ENCODE measurements around the gene E2F4.

DNA sequence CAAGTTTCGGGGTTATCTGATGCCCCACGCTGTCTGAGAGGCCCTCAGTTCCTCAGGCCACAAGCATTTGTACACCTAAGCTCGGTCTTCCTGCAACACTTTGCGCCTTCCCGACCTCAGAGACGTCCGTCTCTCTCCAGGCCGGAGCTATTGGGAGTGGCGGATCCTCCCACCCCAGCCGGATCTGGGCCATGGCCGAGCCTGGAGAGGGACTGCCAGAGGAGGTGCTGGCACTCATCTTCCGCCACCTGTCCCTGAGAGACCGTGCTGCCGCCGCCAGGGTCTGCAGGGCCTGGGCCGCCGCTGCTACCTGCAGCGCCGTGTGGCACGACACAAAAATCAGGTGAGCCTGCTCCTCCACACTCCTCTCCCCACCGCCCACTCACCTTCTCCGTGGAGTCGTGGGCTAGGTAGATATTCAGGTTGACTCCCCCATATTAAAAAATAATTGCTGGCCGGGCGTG is 30.3 kb upstream of the E2F4 start:
- TF ChIP-seq MAFK (IDR thresholded peaks at IDR 0.05; ENCODE audit: partially characterized antibody) (no peak), RFX5 (IDR thresholded peaks at IDR 0.05) (no peak), POLR2A (IDR thresholded peaks at IDR 0.05; ENCODE audit: low read length) (no peak), CHD2 (IDR thresholded peaks at IDR 0.05; ENCODE audit: low read length, partially characterized antibody) (no peak), RAD21 (conservative IDR thresholded peaks at IDR 0.05 in 1 of 2, IDR thresholded peaks at IDR 0.05 in 1 of 2) (no peak), NFE2L2 (conservative IDR thresholded peaks at IDR 0.05; ENCODE audit: low read length) (no peak), MAZ (IDR thresholded peaks at IDR 0.05; ENCODE audit: borderline replicate concordance, low read depth, low read length) (no peak), NR3C1 (IDR thresholded peaks at IDR 0.05) (no peak), SMC3 (IDR thresholded peaks at IDR 0.05) (no peak), RNF2 (IDR thresholded peaks at IDR 0.05; ENCODE audit: borderline replicate concordance, low read depth) (no peak)
- TF ChIP-seq, protein P1, sequence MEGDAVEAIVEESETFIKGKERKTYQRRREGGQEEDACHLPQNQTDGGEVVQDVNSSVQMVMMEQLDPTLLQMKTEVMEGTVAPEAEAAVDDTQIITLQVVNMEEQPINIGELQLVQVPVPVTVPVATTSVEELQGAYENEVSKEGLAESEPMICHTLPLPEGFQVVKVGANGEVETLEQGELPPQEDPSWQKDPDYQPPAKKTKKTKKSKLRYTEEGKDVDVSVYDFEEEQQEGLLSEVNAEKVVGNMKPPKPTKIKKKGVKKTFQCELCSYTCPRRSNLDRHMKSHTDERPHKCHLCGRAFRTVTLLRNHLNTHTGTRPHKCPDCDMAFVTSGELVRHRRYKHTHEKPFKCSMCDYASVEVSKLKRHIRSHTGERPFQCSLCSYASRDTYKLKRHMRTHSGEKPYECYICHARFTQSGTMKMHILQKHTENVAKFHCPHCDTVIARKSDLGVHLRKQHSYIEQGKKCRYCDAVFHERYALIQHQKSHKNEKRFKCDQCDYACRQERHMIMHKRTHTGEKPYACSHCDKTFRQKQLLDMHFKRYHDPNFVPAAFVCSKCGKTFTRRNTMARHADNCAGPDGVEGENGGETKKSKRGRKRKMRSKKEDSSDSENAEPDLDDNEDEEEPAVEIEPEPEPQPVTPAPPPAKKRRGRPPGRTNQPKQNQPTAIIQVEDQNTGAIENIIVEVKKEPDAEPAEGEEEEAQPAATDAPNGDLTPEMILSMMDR (IDR thresholded peaks at IDR 0.05): no peak
- TF ChIP-seq, protein P2, sequence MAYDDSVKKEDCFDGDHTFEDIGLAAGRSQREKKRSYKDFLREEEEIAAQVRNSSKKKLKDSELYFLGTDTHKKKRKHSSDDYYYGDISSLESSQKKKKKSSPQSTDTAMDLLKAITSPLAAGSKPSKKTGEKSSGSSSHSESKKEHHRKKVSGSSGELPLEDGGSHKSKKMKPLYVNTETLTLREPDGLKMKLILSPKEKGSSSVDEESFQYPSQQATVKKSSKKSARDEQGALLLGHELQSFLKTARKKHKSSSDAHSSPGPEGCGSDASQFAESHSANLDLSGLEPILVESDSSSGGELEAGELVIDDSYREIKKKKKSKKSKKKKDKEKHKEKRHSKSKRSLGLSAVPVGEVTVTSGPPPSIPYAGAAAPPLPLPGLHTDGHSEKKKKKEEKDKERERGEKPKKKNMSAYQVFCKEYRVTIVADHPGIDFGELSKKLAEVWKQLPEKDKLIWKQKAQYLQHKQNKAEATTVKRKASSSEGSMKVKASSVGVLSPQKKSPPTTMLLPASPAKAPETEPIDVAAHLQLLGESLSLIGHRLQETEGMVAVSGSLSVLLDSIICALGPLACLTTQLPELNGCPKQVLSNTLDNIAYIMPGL (CRISPR knock-in tag; IDR thresholded peaks at IDR 0.05; ENCODE audit: borderline replicate concordance): no peak
- TF ChIP-seq, protein P3, sequence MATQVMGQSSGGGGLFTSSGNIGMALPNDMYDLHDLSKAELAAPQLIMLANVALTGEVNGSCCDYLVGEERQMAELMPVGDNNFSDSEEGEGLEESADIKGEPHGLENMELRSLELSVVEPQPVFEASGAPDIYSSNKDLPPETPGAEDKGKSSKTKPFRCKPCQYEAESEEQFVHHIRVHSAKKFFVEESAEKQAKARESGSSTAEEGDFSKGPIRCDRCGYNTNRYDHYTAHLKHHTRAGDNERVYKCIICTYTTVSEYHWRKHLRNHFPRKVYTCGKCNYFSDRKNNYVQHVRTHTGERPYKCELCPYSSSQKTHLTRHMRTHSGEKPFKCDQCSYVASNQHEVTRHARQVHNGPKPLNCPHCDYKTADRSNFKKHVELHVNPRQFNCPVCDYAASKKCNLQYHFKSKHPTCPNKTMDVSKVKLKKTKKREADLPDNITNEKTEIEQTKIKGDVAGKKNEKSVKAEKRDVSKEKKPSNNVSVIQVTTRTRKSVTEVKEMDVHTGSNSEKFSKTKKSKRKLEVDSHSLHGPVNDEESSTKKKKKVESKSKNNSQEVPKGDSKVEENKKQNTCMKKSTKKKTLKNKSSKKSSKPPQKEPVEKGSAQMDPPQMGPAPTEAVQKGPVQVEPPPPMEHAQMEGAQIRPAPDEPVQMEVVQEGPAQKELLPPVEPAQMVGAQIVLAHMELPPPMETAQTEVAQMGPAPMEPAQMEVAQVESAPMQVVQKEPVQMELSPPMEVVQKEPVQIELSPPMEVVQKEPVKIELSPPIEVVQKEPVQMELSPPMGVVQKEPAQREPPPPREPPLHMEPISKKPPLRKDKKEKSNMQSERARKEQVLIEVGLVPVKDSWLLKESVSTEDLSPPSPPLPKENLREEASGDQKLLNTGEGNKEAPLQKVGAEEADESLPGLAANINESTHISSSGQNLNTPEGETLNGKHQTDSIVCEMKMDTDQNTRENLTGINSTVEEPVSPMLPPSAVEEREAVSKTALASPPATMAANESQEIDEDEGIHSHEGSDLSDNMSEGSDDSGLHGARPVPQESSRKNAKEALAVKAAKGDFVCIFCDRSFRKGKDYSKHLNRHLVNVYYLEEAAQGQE (IDR thresholded peaks at IDR 0.05): no peak
- TF ChIP-seq, protein P4, sequence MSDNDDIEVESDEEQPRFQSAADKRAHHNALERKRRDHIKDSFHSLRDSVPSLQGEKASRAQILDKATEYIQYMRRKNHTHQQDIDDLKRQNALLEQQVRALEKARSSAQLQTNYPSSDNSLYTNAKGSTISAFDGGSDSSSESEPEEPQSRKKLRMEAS (IDR thresholded peaks at IDR 0.05): no peak
